ENCODE data around the gene IL16.
A peak's percentile ranks its signal among the peaks of the same experiment; 100 is the strongest.

Gene IL16

GRCh38 chr15:81273855-81274254 is 77.2 kb downstream of the IL16 start:
- no peak for DNase-seq (ENCODE audit: insufficient read length, low spot score)
- no peak for FAIRE-seq

DNA sequence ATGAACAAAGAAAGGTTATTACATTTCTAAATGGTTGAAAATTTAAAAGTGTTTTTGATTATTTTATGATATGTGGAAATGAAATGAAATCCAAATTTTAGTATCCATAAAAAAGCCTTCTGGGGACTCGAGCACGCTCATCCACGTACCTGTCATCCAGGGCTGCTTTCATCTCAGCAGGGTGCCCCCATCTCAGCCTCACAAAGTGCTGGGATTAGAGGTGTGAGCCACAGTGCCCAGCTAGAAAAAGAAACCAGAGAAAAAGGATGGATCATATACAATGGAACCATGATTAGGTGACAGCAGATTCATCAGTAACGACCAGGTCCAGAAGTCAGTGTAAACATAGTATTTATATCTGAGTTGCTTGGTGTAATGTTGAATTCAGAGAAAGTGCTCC is 77.6 kb downstream of the IL16 start:
- DNase-seq (ENCODE audit: insufficient read length, low spot score): no peak
- TF ChIP-seq, protein P1, sequence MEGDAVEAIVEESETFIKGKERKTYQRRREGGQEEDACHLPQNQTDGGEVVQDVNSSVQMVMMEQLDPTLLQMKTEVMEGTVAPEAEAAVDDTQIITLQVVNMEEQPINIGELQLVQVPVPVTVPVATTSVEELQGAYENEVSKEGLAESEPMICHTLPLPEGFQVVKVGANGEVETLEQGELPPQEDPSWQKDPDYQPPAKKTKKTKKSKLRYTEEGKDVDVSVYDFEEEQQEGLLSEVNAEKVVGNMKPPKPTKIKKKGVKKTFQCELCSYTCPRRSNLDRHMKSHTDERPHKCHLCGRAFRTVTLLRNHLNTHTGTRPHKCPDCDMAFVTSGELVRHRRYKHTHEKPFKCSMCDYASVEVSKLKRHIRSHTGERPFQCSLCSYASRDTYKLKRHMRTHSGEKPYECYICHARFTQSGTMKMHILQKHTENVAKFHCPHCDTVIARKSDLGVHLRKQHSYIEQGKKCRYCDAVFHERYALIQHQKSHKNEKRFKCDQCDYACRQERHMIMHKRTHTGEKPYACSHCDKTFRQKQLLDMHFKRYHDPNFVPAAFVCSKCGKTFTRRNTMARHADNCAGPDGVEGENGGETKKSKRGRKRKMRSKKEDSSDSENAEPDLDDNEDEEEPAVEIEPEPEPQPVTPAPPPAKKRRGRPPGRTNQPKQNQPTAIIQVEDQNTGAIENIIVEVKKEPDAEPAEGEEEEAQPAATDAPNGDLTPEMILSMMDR (IDR thresholded peaks at IDR 0.05; ENCODE audit: insufficient read depth, missing control alignments): no peak
- FAIRE-seq: no peak

More at GRCh38 chr15:81273855-81274254, 77.2 kb downstream of the IL16 start:
- TF ChIP-seq, protein P1 (IDR thresholded peaks at IDR 0.05; ENCODE audit: insufficient read depth, missing control alignments): no peak

DNA sequence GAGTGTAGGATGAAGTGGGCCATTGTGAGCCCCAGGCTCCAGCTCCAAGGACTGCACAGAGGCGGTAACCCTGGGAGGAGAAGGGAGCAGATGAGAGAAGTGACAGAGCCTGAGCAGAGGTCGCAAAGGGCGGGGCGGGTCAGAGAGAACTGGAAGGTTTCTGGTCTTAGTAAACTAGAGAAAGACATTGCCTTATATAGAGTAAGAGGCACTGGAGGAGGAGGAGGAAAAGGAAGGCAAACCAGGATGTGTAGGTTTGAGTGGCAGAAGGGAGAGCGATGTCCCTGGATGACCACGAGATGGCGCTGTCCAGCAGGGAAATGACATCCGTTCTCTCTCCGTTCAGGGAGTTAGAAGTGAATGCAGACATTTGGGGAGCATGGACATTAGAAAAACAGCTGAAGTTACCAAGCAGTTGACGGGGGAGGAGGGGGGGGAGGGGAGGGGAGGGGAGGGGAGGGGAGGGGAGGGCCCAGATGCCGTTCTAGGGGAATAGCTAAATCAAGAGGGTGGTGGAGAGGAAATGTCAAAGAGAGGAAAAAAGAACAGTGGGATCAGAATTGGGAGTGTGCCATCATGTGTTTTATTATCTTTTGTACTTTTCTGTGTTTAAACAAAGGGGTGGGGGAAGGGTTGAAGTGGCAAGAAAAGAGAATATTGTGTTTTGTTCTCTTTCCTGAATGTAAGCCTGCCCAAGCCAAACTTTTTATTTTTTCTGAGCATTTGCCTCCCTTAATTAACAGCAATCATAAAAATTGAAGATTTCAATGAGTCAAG is 78.4 kb downstream of the IL16 start:
- TF ChIP-seq, protein P1 (IDR thresholded peaks at IDR 0.05; ENCODE audit: insufficient read depth, missing control alignments): peak; percentile 97

GRCh38 chr15:81275711-81276392 is 79.2 kb downstream of the IL16 start:
- no peak for DNase-seq (ENCODE audit: insufficient read length, low spot score)
- no peak for FAIRE-seq
- TF ChIP-seq, protein P1 (IDR thresholded peaks at IDR 0.05; ENCODE audit: insufficient read depth, missing control alignments): no peak

More for the DNA sequence above, 78.4 kb downstream of the IL16 start:
- FAIRE-seq (no peak), DNase-seq (ENCODE audit: insufficient read length, low spot score) (no peak)

- DNase-seq (ENCODE audit: insufficient read length, low spot score) (no peak), FAIRE-seq (no peak)
- TF ChIP-seq, protein P1 (IDR thresholded peaks at IDR 0.05; ENCODE audit: insufficient read depth, missing control alignments): no peak
Observed at GRCh38 chr15:81276967-81277366, 80.3 kb downstream of the IL16 start.

DNA sequence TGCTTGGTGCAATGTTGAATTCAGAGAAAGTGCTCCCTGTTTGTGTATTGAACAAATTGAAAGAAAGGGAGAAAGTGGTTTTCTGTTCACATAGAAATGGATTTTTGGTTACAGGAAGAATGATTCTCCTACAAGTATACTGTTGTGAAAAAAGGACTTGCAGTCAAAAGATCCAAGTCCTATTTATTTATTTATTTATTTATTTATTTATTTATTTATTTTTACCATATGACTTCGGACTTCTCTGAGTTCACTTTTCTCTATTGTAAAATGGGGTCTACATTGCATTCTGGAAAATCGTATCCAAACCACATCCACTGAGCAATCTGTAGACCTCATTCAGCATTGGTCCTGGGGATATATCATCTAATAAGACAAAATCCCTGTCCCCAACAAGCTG is 81.2 kb downstream of the IL16 start:
- TF ChIP-seq, protein P1 (IDR thresholded peaks at IDR 0.05; ENCODE audit: insufficient read depth, missing control alignments): no peak
- DNase-seq (ENCODE audit: insufficient read length, low spot score) (no peak), FAIRE-seq (no peak)

Data from D721Med (cell line).